Fibroblast of lung (primary cell): Measurements from ENCODE around the gene TAS2R43.
"Not testable (repeated sequence)": the region's sequence is repeated elsewhere in the genome, so short reads cannot be mapped to it uniquely, and the experiment has no call there.

ENCODE experiments used
- CTCF ChIP-seq, 2 donors: IDR thresholded peaks in 1 of 2; conservative IDR thresholded peaks in 1 of 2; 1 replicate in 1 of 2; 2 replicates in 1 of 2; pipeline ENCODE4 v1.5.1; 2011 to 2012; ENCODE audit warnings: low read length in 2 of 2, control low read depth in 1 of 2, inconsistent platforms in 1 of 2, low read depth in 1 of 2, mild to moderate bottlenecking in 1 of 2
- EZH2 ChIP-seq: IDR thresholded peaks from 2 replicates; pipeline ENCODE4 v1.5.1; 2012; ENCODE audit warnings: low read length, control low read depth, mild to moderate bottlenecking; ENCODE audit errors: missing control alignments

GRCh38 chr12:11062194-11062593, 29.9 kb downstream of the TAS2R43 start, which contains the start of gene TAS2R46:
- TF ChIP-seq EZH2; CTCF (conservative IDR thresholded peaks at IDR 0.05 in 1 of 2, IDR thresholded peaks at IDR 0.05 in 1 of 2; ENCODE audit: low read depth in 1 of 2, low read length in 2 of 2): not testable (repeated sequence)
